NCI-H128 (cell line): ENCODE results near the gene RP2.

Experiments used
- DNase-seq: peaks from one replicate; lab custom pipeline; 2025; ENCODE audit not compliant: unreplicated experiment; lab: John Stamatoyannopoulos, UW

The RP2 gene

GRCh38 chrX:46836701-46837557, at the start of gene RP2:
Gene RP2 (plus strand): TSS chrX:46837043. CDS start chrX:46837101, 58 bp downstream.
- DNase-seq: peak; percentile 86

GRCh38 chrX:46788902-46789301, 47.9 kb upstream of the RP2 start:
- no peak for DNase-seq

- no peak for DNase-seq
Measured at GRCh38 chrX:46791927-46792809, 44.7 kb upstream of the RP2 start.

GRCh38 chrX:46792810-46793188, 44.0 kb upstream of the RP2 start:
- no peak for DNase-seq

GRCh38 chrX:46793386-46794143, 43.3 kb upstream of the RP2 start:
- DNase-seq: no peak

GRCh38 chrX:46796574-46797191, 40.2 kb upstream of the RP2 start:
- peak; percentile 33 for DNase-seq

GRCh38 chrX:46803140-46803539, 33.7 kb upstream of the RP2 start:
- no peak for DNase-seq

- DNase-seq: no peak
Measured at GRCh38 chrX:46805270-46805669, 31.6 kb upstream of the RP2 start.

- no peak for DNase-seq
Measured at GRCh38 chrX:46811121-46811520, 25.7 kb upstream of the RP2 start.

- DNase-seq: no peak
Measured at GRCh38 chrX:46812445-46812844, 24.4 kb upstream of the RP2 start.

GRCh38 chrX:46814966-46815365, 21.9 kb upstream of the RP2 start:
- DNase-seq: no peak

- DNase-seq: no peak
Measured at GRCh38 chrX:46819136-46819535, 17.7 kb upstream of the RP2 start.

- no peak for DNase-seq
Measured at GRCh38 chrX:46820391-46821100, 16.3 kb upstream of the RP2 start.

GRCh38 chrX:46823481-46823880, 13.4 kb upstream of the RP2 start:
- no peak for DNase-seq

GRCh38 chrX:46831765-46832327, 5.0 kb upstream of the RP2 start:
- no peak for DNase-seq

GRCh38 chrX:46837558-46838485, 979 bp downstream of the RP2 start:
- DNase-seq: no peak

GRCh38 chrX:46838486-46838870, 1.6 kb downstream of the RP2 start:
- DNase-seq: no peak

GRCh38 chrX:46838974-46839480, 2.2 kb downstream of the RP2 start:
- DNase-seq: no peak

GRCh38 chrX:46840946-46841345, 4.1 kb downstream of the RP2 start:
- DNase-seq: no peak
